ENCODE results near the gene VKORC1L1. TPM values are rescaled to one million over a fixed set of nuclear protein-coding genes. Genes with fewer than 3 reads are reported as not detected.

Gene VKORC1L1
- total and polyA plus RNA-seq, 2 donors (not counting 3 experiments of a cell fraction or from before 2014, with no cell fraction given), result 14.5 to 36.7 TPM

GRCh38 chr7:65925040-65925439 lies 52.2 kb downstream of the VKORC1L1 start:
- Histone ChIP-seq H4K20me1 (replicated peaks; ENCODE audit: control insufficient read depth, extremely low read depth, insufficient read depth, low read length) (no peaks in the 10 kb centered on the region), H3K27ac (ENCODE audit: insufficient read depth, low read depth, low read length) (no peak overlapping the region), H3K9ac (replicated peaks; ENCODE audit: extremely low read depth, insufficient read depth, low read length) (no peak overlapping the region), H3K4me3 (replicated peaks in 1 of 3; ENCODE audit: insufficient read depth in 1 of 3, low read depth in 1 of 3, low read length in 3 of 3) (no peak overlapping the region), H3K9me3 (replicated peaks; ENCODE audit: control insufficient read depth, insufficient read depth, low read length) (no peaks in the 10 kb centered on the region), H3K4me1 (ENCODE audit: control insufficient read depth, extremely low read depth, insufficient read depth, low read length) (no peaks in the 10 kb centered on the region), H3K9me1 (replicated peaks; ENCODE audit: control insufficient read depth, extremely low read depth, insufficient read depth, low read length) (no peaks in the 10 kb centered on the region), H2AFZ (ENCODE audit: low read depth, low read length) (no peak overlapping the region), H3K36me3 (ENCODE audit: control insufficient read depth in 2 of 2, extremely low read depth in 1 of 2, insufficient read depth in 2 of 2, low read length in 2 of 2) (no peaks in the 10 kb centered on the region), H3K79me2 (ENCODE audit: control insufficient read depth, insufficient read depth, low read length) (peaks cover 30% of the 10 kb centered on the region), H3K4me2 (ENCODE audit: insufficient read depth, low read length) (no peak overlapping the region), H3K27me3 (ENCODE audit: control insufficient read depth in 2 of 2, insufficient read depth in 2 of 2, low read length in 2 of 2) (no peaks in the 10 kb centered on the region)
- ChIA-PET POLR2A (no interaction called here), CTCF (no interaction called here)
- DNase-seq (ENCODE audit: low read depth, low spot score) (no peak), FAIRE-seq (no peak)
- intact Hi-C loops (cut with micrococcal nuclease) (no loop called here), dilution Hi-C loops (cut with MboI; ENCODE audit: extremely low pct_ligation_motif_present, low sequenced_read_pairs) (no loop called here)
- TF ChIP-seq POLR2AphosphoS5 (IDR thresholded peaks at IDR 0.05; ENCODE audit: insufficient read depth, low read depth, low read length), result no peak
- TF ChIP-seq POLR2A (IDR thresholded peaks at IDR 0.05; ENCODE audit: low read depth, low read length), result no peak
- no peak for TF ChIP-seq EZH2 (IDR thresholded peaks at IDR 0.05; ENCODE audit: borderline replicate concordance, low read depth, low read length, severe bottlenecking)
- TF ChIP-seq, protein P1, sequence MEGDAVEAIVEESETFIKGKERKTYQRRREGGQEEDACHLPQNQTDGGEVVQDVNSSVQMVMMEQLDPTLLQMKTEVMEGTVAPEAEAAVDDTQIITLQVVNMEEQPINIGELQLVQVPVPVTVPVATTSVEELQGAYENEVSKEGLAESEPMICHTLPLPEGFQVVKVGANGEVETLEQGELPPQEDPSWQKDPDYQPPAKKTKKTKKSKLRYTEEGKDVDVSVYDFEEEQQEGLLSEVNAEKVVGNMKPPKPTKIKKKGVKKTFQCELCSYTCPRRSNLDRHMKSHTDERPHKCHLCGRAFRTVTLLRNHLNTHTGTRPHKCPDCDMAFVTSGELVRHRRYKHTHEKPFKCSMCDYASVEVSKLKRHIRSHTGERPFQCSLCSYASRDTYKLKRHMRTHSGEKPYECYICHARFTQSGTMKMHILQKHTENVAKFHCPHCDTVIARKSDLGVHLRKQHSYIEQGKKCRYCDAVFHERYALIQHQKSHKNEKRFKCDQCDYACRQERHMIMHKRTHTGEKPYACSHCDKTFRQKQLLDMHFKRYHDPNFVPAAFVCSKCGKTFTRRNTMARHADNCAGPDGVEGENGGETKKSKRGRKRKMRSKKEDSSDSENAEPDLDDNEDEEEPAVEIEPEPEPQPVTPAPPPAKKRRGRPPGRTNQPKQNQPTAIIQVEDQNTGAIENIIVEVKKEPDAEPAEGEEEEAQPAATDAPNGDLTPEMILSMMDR (IDR thresholded peaks at IDR 0.05; ENCODE audit: extremely low read depth in 1 of 2, insufficient read depth in 1 of 2, low read depth in 1 of 2, low read length in 2 of 2), result no peak
- TF ChIP-seq, protein P2, sequence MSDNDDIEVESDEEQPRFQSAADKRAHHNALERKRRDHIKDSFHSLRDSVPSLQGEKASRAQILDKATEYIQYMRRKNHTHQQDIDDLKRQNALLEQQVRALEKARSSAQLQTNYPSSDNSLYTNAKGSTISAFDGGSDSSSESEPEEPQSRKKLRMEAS (IDR thresholded peaks at IDR 0.05; ENCODE audit: insufficient read depth, insufficient read length), result no peak
- TF ChIP-seq FOS (IDR thresholded peaks at IDR 0.05; ENCODE audit: borderline replicate concordance, insufficient read depth, low read length), result no peak
- no peak for TF ChIP-seq GATA2 (IDR thresholded peaks at IDR 0.05; ENCODE audit: insufficient read depth, insufficient read length, low read depth, low read length)
- no peak for TF ChIP-seq JUN (IDR thresholded peaks at IDR 0.05; ENCODE audit: borderline replicate concordance, insufficient read depth, insufficient read length, low read depth)
- no peak for TF ChIP-seq MYC (IDR thresholded peaks at IDR 0.05; ENCODE audit: low read depth, low read length)
- no TSS peak for BruUV-seq (replicated peaks)

Data from endothelial cell of umbilical vein (primary cell).